GM21737 (cell line): Measurements from ENCODE around the gene SELENOW.
"Not testable (repeated sequence)": the region's sequence is repeated elsewhere in the genome, so short reads cannot be mapped to it uniquely, and the experiment has no call there.

Experiments
- ATAC-seq: cut with Tn5 transposase; IDR thresholded peaks from one replicate; pipeline ENCODE4 v1.9.1; 2021; ENCODE audit warnings: mild to moderate bottlenecking, moderate library complexity; ENCODE audit not compliant: unreplicated experiment

The SELENOW gene

DNA sequence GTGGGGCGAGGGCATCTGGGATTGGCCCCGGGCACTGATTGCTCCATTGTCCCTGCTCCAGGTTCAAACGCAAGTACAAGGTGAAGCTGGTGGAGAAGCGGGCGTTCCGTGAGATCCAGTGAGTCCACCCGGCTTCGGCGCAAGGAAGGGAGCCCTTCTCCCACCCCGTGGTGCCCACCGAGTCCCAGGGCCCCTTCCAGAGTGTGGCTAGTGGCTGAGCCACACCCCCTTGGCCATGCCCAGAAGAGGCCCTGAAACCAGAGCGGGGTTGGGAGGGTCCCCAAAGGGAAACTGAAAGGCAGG lies 21.9 kb upstream of the SELENOW start:
- no peak for ATAC-seq

DNA sequence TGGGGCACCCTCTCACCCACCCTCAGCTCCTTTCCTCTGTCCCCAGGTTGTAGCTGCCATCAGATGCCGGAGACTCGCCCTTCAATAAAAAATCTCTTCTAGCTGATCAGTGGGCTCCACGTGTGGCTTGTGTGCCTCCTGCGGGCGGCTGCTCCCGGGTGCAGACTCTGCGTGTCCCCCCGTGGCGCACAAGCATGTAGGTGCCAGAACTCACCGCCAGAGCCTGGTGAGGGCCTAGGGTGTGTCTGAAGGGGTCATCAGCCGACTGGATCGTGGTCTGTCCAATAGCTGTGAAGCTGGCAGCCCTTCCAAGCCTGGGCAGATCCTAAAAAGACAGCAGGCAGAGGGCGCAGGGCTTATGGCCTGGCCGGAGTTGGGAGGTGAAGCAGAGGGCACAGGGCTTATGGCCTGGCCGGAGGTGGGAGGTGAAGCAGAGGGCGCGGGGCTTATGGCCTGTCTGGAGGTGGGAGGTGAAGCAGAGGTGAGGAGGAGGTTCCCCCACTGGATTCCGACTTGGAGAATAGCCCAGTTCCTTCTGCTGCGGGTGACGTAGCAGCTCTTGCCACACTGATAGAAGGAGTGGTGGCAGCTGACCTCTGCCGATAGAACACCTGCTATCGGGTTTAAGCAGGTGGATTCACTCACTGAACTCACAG lies 21.4 kb upstream of the SELENOW start:
- no peak for ATAC-seq

DNA sequence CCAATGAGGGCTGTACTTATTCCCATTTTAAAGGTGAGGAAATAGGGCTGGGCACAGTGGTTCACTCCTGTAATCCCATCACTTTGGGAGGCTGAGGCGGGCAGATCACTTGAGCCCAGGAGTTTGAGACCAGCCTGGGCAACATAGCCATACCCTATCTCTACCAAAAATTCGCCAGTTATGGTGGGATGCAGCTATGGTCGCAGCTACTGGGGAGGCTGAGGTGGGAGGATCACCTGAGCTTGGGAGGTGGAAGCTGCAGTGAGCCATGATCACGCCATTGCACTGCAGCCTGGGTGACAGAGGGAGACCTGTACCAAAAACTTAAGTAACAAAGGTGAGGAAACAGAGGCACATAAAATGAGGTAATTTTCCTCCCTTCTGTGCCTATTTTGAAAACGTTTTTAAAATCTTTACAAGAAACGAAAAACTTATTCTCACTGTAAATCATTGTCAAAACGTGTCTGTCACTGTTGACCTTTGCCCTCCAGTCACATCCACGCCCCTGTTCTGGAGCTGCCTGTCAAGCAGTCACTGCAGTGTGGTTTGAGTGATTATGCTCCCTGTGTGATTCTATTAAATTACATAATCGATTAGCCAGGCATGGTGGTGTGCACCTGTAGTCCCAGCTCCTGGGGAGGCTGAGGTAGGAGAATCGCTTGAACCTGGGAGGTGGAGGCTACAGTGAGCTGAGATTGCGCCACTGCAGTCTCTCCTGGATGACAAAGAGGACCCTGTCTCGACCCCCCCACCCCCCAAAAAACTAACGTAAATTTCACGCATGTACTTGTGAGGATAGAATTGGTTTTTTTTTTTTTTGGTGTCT lies 20.7 kb upstream of the SELENOW start:
- no peak for ATAC-seq

- no peak for ATAC-seq
These were observed 20.1 kb upstream of the SELENOW start for GRCh38 chr19:47758443-47758804.

DNA sequence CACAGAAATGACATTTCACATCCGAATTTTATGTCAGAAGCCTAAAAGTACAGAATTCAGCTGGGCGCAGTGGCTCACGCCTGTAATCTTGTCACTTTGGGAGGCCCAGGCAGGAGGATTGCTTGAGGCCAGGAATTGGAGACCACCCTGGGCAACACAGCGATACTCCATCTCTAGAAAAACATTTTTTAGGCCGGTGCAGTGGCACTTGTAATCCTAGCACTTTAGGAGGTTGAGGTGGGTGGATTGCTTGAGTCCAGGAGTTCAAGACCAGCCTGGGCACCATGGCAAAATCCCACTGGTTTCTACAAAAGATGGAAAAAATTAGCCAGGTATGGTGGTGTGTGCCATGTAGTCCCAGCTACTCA lies 17.9 kb upstream of the SELENOW start:
- no peak for ATAC-seq

DNA sequence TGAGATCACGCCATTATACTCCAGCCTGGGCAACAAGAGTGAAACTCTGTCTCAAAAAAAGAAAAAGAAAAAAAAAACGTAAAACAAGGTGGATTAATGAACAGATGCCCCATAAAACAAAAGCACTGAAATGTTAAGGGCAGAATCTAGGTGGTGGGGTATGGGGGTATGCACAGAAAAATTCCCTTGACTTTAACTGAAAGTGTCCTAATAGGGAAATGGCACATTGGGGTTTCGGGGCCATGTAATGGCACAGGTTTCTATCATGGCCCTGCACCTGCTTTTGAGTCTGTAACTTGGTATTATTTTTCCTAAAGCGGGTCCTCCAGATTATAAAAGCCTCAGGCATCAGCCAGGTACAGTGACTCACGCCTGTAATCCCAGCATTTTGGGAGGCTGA lies 16.9 kb upstream of the SELENOW start:
- no peak for ATAC-seq

DNA sequence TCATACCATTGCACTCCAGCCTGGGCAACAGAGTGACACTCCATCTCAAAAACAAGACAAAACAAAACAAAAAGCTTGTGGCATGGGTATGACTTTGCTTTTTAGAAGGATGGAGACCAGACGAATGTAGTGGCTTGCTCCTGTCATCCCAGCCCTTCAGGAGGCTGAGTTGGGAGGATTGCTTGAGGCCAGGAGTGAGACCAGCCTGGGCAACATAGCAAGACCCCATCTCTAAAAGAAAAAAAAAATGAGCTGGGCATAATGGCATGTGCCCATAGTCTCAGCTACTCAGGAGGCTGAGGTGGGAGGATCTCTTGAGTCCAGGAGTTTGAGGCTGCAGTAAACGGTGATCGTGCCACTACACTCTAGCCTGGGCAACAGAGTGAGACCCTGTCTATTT lies 16.4 kb upstream of the SELENOW start:
- no peak for ATAC-seq

- ATAC-seq = no peak
These were observed 15.7 kb upstream of the SELENOW start for GRCh38 chr19:47762615-47763308.

DNA sequence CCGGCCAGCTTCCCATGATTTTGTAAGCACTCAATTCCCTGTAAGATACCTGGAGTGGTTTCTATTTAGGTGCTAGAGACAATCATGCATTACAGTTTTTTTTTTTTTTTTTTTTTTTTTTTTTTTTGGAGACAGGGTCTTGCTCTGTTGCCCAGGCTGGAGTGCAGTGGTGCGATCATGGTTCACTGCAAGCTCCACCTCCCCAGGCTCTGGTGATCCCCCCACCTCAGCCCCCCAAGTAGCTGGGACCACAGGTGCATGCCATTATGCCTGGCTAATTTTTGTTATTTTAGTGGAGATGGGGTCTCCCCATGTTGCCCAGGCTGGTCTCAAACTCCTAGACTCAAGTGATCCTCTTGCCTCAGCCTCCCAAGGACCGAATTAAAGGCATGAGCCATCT lies 13.8 kb upstream of the SELENOW start:
- not testable (repeated sequence) for ATAC-seq

GRCh38 chr19:47765523-47766358 lies 12.8 kb upstream of the SELENOW start:
- no peak for ATAC-seq

- ATAC-seq = no peak
These were observed 12.2 kb upstream of the SELENOW start for GRCh38 chr19:47766359-47766620.

- no peak for ATAC-seq
These were observed 11.8 kb upstream of the SELENOW start for GRCh38 chr19:47766670-47767069.

DNA sequence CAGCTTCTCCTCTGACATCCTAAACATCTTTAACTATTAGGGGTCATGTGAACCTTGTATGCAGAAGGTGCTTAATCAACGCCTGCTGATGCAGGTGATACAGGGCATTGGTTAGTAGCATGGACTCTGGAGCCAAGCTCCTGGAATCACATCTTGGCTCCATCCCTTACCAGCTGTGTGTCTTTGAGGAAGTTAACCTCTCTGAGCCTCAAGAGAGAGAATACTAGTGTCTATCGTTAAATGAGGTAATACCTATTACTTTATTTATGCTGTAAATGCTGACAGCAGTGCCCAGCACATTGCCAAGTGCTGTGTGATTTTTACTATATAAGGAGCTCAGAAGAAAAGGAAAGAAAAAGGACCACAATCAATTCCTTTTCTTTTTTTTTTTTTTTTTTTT lies 11.2 kb upstream of the SELENOW start:
- no peak for ATAC-seq

DNA sequence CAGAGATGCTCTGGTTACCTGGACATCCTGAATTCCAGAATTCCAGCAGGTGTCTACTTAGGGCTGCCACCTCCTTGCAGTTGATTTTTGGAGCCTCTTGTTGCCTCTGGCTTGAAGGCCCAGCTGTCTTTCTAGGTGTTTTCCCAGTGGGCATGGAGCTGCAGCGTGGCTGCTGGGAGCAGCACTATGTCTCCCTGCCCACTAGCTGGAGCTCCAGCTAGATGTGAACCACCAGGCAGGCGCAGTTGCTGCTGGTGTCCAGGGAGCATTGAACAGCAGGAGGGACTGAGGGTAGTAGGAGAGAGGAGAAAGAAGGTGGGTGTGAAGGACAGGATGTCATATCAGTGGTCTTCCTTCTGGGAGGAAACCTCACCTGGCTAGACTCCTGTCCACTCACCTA lies 9.9 kb upstream of the SELENOW start:
- no peak for ATAC-seq

DNA sequence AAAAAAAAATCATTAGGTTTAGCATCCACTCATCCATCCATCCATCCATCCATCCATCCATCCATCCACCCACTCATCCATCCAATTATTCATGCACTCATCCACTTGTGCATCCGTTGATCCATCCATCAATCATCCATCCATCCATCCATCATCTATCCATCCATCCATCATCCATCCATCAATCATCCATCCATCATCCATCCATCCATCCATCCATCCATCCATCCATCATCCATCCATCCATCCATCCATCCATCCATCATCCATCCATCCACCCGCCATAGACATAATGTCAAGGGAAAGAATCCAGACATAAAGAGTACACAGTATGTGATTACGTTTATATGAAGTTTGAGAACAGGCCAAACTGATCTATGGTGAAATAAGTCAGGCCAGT lies 9.0 kb upstream of the SELENOW start:
- ATAC-seq = no peak

- not testable (repeated sequence) for ATAC-seq
These were observed 7.2 kb upstream of the SELENOW start for GRCh38 chr19:47771291-47771690.

DNA sequence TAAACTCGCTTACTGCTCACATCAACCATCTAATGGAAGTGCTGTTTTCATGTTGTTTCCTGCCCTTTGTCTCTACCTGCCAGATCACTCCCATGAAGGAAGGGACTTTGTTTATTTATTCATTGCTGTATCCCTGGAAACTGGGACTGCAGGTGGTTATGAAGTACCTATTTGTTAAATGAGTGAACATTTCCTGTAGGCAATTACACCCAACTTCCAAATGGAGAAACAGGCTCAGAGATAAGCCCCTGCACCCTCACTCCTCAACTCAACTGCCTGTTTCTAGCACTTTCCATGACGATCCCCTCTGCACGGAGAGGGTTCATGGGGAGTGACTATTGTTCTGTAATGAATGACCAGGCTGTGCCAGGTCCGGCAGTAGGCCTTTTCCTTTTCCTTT lies 1.9 kb upstream of the SELENOW start:
- no peak for ATAC-seq

GRCh38 chr19:47777245-47778048 lies 1.1 kb upstream of the SELENOW start:
- not testable (repeated sequence) for ATAC-seq

DNA sequence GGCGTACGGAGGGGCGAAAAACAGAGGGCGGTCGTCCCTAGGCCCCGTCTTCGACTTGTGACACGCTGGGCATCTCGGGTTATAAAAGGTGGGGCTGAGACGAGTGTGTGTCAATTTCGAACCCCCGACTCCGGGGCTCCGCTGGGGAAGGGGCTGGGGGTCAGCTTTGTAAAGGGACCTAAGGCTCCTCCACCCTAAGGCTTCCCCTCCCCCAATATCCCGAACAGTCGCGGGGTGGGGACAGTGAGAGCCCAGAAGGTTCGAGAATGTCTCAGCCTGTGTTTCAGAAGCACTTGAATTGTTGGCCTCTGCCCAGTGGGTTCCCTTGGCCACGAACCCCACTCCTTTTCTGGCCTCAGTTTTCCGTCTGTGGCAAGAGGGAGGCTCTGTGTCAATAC lies 450 bp downstream of the SELENOW start:
- ATAC-seq = no peak

- ATAC-seq = no peak
These were observed 1.2 kb downstream of the SELENOW start for GRCh38 chr19:47779524-47780214.
